Left hindlimb (tissue), 1 donor: ENCODE data around the gene BCAM.
"Not testable (repeated sequence)": the region's sequence is repeated elsewhere in the genome, so short reads cannot be mapped to it uniquely, and the experiment has no call there.

Source experiments
- DNase-seq: peaks from one replicate; pipeline ENCODE4 v3.0.0-alpha.2; 2018

The BCAM gene

GRCh38 chr19:44851427-44851826 is 42.5 kb downstream of the BCAM start:
- DNase-seq, result no peak

DNA sequence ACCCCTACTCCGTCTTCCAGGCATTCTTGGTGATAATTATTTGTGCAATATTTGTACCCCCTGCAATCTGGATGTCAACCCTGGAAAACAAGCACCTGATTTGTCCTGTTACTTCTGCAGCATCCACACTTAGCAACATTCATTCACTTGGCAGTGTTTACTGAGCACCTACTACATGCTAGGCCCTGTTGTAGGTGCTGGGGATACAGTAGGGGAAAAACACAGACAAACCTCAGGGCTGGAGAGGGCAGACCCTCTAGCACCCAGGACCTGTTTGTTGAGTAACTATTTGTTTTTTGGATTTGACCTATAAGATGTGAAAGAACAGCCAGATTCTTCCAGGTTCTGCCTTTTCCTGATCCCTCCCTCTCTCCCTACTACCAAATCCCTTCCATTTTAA is 46.7 kb downstream of the BCAM start:
- DNase-seq, result no peak

- no peak for DNase-seq
Measured at GRCh38 chr19:44856421-44857083, 47.6 kb downstream of the BCAM start.

DNA sequence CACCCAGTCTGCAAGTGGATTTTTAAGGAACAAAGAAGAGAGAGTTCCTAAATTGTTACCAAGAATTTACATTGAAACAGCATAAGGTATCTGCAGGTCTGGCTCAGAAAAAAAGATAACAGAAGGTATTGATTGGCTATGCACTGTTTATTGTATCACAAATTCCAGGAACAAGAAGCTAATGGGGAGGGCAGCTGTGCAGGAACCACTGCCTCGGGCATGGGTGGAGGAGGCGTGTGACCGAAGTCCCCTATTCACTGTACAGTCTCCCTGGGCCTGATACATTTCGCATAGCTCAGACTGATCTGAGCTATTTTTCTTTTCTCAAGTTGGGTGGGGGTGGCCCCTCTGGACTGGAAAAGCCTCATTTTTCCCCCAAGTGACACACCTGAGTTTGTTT is 48.9 kb downstream of the BCAM start:
- DNase-seq, result no peak

DNA sequence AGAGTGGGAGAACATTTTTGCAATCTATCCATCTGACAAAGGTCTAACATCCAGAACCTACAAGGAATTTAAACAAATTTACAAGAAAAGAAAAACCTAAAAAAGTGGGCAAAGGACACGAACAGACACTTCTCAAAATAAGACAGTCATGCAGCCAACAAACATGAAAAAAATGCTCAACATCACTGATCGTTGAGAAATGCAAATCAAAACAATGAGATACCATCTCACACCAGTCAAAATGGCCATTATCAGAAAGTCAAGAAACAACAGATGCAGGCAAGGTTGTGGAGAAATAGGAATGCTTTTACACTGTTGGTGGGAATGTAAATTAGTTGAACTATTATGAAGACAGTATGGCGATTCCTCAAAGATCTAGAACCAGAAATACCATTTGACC is 52.7 kb downstream of the BCAM start:
- not testable (repeated sequence) for DNase-seq

DNA sequence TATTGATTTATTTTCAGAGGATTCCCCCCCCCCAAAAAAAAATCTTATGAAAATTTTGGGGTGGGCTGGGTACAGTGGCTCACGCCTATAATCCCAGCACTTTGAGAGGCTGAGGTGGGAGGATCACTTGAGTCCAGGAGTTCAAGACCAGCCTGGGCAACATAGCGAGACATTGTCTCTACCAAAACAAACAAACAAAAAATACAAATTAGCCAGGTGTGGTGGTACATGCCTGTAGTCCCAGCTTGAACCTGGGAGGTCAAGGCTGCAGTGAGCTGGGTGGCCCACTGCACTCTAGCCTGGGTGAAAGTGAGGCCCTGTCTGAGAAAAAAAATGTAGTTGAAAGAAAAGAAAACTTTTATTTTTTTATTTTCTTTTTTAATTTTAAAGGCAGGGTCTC is 55.1 kb downstream of the BCAM start:
- DNase-seq, result no peak

DNA sequence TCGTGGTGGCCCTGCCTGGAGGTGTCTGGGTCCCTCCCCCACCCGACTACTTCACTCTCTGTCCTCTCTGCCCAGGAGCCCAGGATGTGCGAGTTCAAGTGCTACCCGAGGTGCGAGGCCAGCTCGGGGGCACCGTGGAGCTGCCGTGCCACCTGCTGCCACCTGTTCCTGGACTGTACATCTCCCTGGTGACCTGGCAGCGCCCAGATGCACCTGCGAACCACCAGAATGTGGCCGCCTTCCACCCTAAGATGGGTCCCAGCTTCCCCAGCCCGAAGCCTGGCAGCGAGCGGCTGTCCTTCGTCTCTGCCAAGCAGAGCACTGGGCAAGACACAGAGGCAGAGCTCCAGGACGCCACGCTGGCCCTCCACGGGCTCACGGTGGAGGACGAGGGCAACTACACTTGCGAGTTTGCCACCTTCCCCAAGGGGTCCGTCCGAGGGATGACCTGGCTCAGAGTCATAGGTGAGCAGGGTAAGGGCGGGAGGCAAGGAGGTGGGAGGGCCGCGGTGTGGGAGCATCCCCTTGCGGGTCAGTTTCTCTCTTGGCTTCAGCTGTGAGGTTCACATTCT is 56.4 kb downstream of the BCAM start:
- no peak for DNase-seq

GRCh38 chr19:44866664-44867063 is 57.8 kb downstream of the BCAM start:
- no peak for DNase-seq

- no peak for DNase-seq
Measured at GRCh38 chr19:44867578-44867977, 58.7 kb downstream of the BCAM start.

DNA sequence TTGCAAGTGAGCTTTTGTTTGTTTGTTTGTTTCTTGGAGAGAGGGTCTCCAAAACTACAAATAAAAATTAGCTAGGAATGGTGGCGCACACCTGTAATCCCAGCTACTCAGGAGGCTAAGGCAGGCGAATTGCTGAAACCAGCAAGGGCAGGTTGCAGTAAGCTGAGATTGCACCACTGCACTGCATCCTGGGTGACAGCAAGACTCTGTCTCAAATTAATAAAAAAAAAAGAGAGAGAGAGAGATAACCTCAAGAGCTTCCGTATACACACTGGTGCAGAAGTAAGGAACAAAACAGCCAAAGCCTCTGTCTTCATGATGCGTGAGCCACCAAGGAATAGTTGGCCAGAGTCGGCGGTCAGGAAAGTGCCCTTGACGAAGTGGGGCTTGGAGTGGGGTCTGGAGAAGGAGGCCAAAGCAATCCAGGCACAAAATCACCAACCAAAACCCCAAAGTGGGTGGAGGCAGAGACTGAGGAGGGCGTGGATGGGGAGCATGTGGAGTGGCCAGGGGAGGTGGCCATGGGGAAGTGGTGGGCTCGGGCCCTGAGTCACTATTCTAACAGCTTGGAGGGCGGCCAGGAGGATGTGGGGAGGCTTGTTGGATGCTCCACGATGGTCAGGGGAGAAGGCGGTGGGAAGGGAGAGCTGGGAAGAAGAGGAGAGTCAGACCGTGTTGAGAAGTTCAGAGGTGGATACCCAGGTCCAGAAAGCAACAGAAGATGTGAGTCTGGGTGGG is 61.0 kb downstream of the BCAM start:
- DNase-seq, result no peak
